ENCODE data around the gene RASSF1.

Gene RASSF1, protein sequence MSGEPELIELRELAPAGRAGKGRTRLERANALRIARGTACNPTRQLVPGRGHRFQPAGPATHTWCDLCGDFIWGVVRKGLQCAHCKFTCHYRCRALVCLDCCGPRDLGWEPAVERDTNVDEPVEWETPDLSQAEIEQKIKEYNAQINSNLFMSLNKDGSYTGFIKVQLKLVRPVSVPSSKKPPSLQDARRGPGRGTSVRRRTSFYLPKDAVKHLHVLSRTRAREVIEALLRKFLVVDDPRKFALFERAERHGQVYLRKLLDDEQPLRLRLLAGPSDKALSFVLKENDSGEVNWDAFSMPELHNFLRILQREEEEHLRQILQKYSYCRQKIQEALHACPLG

GRCh38 chr3:50340448-50341329 is at the start of gene RASSF1:
Gene RASSF1, minus strand, starts transcription at chr3:50340836. Its CDS starts 31 bp downstream, at chr3:50340805.
- in situ Hi-C loops (cut with MboI; ENCODE audit: low sequenced_read_pairs): no loop called here

DNA sequence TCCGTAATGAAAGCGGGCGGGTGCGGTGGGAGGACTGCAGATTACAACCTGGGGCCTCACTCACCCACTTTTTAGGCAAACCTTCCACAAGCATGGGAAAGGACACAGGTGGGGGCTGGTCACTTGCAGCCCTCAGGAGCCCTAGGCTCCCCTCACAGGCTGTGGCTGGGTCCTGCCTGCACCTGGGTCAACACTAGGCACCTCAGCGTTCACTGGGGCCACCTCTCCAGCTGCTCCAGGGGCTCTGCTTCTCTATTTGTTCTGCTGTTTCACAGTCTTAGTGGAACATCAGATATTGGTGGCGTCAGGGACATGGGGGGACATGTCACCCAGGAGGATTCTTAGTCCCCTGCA is 48.8 kb upstream of the RASSF1 start:
- in situ Hi-C loops (cut with MboI; ENCODE audit: low sequenced_read_pairs): no loop called here

DNA sequence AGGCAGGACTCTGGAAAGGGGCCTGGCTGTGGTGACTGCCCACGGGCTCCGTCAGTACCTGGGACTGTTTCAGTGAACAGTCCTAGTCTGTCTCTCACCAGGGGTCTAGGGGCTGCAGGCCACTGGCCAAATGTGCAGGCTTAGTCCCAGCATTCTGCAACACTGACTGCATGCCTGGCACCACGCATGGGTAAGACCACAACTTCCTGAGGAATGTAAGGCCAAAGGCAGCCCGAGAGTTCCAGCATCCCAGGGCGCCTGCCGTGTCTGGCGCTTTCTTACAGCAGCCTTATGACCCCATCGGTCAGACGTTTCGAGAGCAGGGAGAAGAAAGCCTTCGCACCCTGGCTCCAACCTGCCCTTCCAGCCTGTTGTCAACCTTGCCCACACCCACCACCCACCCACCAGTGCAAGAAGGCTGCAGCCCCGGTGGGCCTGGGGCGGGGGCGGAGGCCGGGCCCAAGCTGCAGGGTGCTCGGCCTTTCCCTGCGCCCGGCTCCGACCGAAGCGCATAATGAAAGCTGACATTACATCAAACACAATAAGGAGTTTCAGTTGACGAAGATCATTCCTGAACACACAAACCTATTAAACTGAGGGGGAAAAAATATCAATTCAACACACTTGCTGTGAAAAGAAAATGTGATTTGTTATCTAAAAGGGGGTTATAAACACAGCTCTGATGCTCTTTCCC is 48.2 kb upstream of the RASSF1 start:
- in situ Hi-C loops (cut with MboI; ENCODE audit: low sequenced_read_pairs): no loop called here

DNA sequence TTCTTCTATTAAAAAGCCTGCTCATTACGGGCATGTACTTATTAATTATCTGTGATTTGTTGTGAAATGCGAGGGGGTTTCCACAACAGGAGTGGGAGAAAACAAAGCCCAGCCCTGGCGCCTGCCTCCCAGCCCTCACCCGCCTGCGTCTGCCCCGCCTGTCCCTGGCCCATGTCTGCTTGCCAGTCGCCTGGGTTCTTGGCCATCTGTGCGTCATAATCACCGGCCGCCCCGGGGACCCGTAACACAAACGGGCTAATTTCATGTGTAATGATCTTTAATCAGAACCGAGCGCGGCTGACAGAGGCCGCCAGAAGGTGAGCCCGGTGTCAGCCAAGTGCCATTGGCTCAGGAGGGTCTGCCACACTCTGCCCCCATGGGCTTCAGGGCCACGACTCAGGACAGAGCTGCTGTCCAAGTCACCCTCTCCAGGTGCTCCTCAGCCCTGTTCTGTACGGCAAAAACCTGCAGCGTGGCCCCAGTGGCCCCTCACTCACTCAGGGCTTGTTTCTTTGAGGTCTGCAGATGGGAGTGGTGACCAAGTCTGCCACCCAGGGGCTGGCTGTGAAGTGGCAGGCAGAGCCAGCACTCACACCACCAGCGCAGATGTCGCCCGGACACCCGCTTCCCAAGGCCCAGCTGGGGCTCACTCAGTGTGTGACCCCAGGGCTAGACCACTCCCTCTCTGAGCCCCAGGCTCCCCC is 47.5 kb upstream of the RASSF1 start:
- in situ Hi-C loops (cut with MboI; ENCODE audit: low sequenced_read_pairs): no loop called here

GRCh38 chr3:50385754-50386153 is 45.1 kb upstream of the RASSF1 start:
- in situ Hi-C loops (cut with MboI; ENCODE audit: low sequenced_read_pairs): no loop called here

- in situ Hi-C loops (cut with MboI; ENCODE audit: low sequenced_read_pairs): no loop called here
Observed at GRCh38 chr3:50383750-50384149, 43.1 kb upstream of the RASSF1 start.

DNA sequence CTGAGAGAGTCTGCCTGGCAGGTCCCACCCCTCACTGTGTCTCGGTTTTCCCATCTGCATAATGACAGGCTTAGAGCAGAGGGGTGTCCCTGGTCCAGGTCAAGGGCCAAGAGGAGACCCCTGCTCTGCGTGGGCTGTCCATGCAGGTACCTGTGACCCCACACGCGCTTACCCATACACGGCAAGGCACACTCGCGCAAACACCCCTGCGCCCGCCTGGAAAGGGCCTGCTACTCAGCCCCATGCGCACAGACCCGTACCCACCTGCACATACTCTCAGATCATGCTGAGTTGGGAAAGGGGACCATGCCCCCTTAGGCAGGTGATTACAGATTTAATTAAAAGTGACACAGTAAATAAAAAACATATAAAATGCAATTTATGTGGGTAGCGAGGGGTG is 42.1 kb upstream of the RASSF1 start:
- in situ Hi-C loops (cut with MboI; ENCODE audit: low sequenced_read_pairs): no loop called here

DNA sequence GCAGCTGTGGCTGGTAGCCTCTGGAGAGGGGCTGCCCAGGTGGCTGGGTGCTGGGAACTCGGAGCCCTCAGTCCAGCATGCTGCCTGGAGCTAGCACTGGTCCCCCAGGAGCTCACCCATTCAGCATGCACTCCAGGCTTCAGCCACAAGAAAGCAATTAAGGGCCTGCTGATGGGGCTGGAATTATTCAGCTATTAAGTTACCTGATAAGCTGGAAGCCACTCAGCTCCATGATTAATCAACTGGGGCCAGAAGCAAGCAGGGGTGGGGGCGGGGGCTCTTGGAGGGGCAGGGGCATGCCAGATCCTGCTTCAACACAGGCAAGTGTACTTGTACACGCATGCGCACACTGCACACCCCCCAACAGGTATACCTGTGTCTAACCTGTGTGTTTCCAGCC is 40.7 kb upstream of the RASSF1 start:
- in situ Hi-C loops (cut with MboI; ENCODE audit: low sequenced_read_pairs): no loop called here

- in situ Hi-C loops (cut with MboI; ENCODE audit: low sequenced_read_pairs): no loop called here
Observed at GRCh38 chr3:50380405-50381085, 39.9 kb upstream of the RASSF1 start.

- in situ Hi-C loops (cut with MboI; ENCODE audit: low sequenced_read_pairs): no loop called here
Observed at GRCh38 chr3:50378757-50379156, 38.1 kb upstream of the RASSF1 start.

DNA sequence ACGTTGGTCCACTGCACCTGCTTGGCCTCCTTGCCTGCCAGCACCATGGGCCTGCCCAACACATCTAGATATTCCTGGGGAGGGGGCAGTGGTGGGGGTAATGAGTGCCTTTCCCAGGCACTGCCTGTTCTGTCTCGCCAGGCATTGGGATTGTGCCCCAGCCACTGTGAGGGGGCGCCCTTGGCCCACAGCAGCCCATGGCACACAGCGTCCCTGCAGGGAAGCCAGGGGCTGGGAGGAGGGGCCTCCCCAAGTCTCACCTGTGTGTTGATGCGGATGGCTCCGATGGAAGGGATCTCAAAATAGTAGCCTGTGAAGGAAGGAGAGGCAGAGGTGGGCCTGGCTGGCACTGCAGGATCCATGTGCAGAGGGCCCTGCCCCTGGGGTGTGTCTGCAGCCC is 37.4 kb upstream of the RASSF1 start:
- in situ Hi-C loops (cut with MboI; ENCODE audit: low sequenced_read_pairs): no loop called here

GRCh38 chr3:50375258-50375931 is 34.8 kb upstream of the RASSF1 start:
- in situ Hi-C loops (cut with MboI; ENCODE audit: low sequenced_read_pairs): no loop called here

DNA sequence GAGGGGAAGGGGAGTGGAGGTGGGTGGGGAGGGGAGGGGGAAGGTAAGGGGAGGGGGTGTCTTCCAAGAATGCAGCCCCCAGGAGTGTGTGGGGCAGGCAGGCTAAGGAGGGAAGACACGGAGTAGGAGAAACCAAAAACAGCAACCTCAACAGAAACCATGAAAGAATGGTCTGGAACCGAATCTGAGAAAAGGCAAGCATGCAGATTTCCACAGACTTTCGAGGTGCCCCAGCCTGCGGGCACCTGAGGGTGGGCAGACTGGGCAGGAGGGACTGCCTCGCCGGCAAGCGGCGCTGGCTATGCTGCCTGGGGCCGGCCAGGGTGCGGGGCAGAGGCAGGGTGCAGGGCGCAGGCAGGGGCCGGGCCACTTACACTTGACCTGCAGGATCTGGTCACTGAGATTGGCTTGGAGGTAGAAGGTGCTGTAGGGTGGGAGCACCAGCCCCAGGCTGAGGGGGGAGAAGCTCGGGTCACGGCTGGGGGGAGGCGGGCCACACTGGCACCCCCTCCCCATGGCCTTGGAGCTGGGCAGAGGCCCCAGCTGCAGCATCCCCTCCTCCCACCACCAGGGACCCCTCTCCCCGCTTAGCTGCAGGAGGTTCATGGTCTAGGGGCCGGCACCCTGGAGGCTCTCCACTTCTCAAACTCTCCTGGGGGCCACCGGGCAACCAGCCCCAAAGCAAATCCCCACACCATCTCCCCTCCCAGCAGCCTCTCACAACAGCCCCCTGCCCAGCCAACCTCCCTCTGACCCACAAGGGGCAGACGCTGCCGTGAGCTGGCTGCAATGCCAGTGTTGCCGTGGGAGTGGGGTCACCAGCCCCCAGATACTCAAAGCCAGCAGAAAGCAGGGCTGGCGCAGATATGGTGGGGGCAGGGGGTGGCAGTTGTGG is 34.0 kb upstream of the RASSF1 start:
- in situ Hi-C loops (cut with MboI; ENCODE audit: low sequenced_read_pairs): no loop called here

DNA sequence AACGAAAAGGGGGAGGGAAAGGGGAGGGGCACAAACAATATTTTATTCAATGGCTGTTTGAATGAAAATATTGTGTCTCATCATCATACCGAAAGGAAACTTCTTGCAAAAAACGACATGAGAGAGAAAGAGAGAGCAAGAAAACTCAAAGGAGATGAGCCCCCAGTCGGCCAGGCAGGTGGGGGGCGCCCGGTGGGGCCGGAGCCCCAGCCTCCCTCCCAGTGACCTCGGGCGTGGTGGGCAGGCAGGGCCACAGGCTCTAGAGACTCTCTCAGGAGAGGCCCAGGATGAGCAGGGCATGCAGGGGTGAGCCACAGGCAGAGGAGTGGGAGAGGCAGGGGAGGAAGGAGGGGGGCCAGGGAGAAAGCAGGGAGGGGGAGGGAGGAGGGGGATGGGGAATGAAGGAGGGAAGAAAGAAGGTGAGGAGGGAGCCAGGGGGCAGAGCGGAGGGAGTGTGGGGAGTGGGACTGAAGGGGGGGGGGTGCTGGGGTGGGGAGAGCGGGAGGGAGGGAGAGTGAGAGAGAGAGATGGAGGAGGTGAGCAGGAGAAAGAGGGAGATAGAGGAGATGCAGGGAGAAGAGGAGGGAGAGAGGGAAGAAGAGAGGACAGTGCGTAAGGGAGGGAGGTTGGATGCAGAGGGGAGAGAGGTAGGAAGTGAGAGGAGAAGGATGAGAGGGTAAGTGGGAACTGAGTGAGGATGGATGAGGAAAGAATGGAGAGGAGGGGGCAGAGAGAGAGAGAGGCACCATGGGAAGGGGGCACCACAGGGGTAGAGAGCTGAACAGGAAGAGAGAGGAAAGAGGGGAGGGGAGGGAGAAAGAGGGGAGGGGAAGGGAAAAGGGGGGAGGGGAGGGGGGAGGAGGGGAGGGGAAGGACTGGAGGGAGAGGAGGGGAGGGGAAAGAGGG is 32.8 kb upstream of the RASSF1 start:
- in situ Hi-C loops (cut with MboI; ENCODE audit: low sequenced_read_pairs): no loop called here

DNA sequence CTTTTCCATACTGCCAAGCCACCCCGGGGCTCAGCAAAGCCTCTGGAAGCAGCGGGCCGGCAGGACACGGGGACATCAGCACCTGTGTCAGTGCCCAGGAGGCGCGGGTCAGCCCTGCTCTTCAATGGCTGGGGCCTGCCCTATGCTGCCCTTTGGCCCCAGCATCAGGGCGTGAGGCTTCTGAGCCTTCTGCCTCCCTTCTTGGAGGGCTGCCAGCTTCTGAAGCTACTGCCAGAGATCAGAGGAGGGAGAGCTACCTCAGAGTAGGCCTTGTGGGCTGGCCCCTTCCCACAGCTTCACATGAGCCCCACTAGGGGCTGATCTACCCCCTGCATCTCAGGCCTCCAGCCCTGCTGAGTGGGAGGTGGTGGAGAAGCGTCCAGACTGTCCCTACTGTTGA is 31.7 kb upstream of the RASSF1 start:
- in situ Hi-C loops (cut with MboI; ENCODE audit: low sequenced_read_pairs): no loop called here

GRCh38 chr3:50371133-50371685 is 30.6 kb upstream of the RASSF1 start:
- in situ Hi-C loops (cut with MboI; ENCODE audit: low sequenced_read_pairs): no loop called here

- in situ Hi-C loops (cut with MboI; ENCODE audit: low sequenced_read_pairs): no loop called here
Observed at GRCh38 chr3:50370594-50370993, 30.0 kb upstream of the RASSF1 start.
